ENCODE results near the gene ALDH16A1.

GRCh38 chr19:49432141-49433073 lies 20.6 kb upstream of the ALDH16A1 start:
- TF ChIP-seq CTCF (IDR thresholded peaks at IDR 0.05; ENCODE audit: insufficient read depth, low read length) (no peak), GABPA (IDR thresholded peaks at IDR 0.05; ENCODE audit: low read depth) (no peak), POLR2AphosphoS5 (IDR thresholded peaks at IDR 0.05; ENCODE audit: low read depth) (no peak), REST (IDR thresholded peaks at IDR 0.05; ENCODE audit: insufficient replicate concordance, low read depth) (no peak)

All from HL-60 (cell line).